ENCODE results near the gene ARMC2. TPM values are rescaled to one million over a fixed set of nuclear protein-coding genes. Genes with fewer than 3 reads are reported as not detected.
A peak's percentile ranks its signal among the peaks of the same experiment; 100 is the strongest.

ARMC2 gene
- 1 to 10 TPM; 7.8 to 8.0 TPM for total RNA-seq
- 10 to 100 TPM; 22.6 to 30.0 (median 27.4) TPM for polyA plus RNA-seq (ENCODE audit: insufficient read length in 6 of 6)
- long read RNA-seq, donor 1, partial matches to known transcripts, result 14 of 14 reads
- long read RNA-seq, donor 1, other reads (novel, unspliced or antisense), result 0 of 14 reads
- long read RNA-seq, donor 2, partial matches to known transcripts, result 17 of 17 reads
- long read RNA-seq, donor 2, other reads (novel, unspliced or antisense), result 0 of 17 reads
- long read RNA-seq, donor 3, result 0 reads
- long read RNA-seq, donor 4, partial matches to known transcripts, result 2 of 4 reads
- long read RNA-seq, donor 4, other reads (novel, unspliced or antisense), result 2 of 4 reads
- long read RNA-seq, donor 5, result 0 reads
- long read RNA-seq, donor 6, result 0 reads
- long read RNA-seq, donor 7, result 0 reads
- long read RNA-seq, donor 8, result 0 reads
- long read RNA-seq, donor 9, result 0 reads
- long read RNA-seq, donor 10, partial matches to known transcripts, result 6 of 10 reads
- long read RNA-seq, donor 10, other reads (novel, unspliced or antisense), result 4 of 10 reads
- long read RNA-seq, donor 11, result 0 reads
- long read RNA-seq, donor 12, result 0 reads

GRCh38 chr6:108848116-108848868, at the start of gene ARMC2:
TSS of gene ARMC2 (plus strand) at chr6:108848422. CDS start at chr6:108854268, 5,846 bp downstream.
- Histone ChIP-seq H3K27ac (peak within 1 kb of the TSS; percentile 75 to 86), H3K4me3 (peak within 1 kb of the TSS; percentile 74 to 93), H3K9me3 (no peaks in the 10 kb centered on the region), H3K27me3 (no peaks in the 10 kb centered on the region), H3K4me1 (peaks cover 8 to 63% of the 10 kb centered on the region in 2 donors), H3K36me3 (no peaks in the 10 kb centered on the region)
- DNase-seq, result peak; percentile 95 to 99 (median 95)
- intact Hi-C loops (cut with DNase I), result no loop called here
- ATAC-seq, result peak; percentile 98
- no peak for TF ChIP-seq CTCF (IDR thresholded peaks at IDR 0.05)

- H3K36me3 ChIP-seq, result no peaks in the 10 kb centered on the region
- DNase-seq, result peak in 2 of 4 donors; percentile 6 to 26
- no peaks in the 10 kb centered on the region for H3K9me3 ChIP-seq
- no peak for TF ChIP-seq CTCF (IDR thresholded peaks at IDR 0.05)
- intact Hi-C loops (cut with DNase I), result no loop called here
- H3K4me1 ChIP-seq, result peaks cover 0 to 21% of the 10 kb centered on the region in 2 donors
- ATAC-seq, result peak; percentile 66
- peak overlapping the region in 1 of 2 donors; percentile 28 for H3K27ac ChIP-seq
- H3K27me3 ChIP-seq, result no peaks in the 10 kb centered on the region
- H3K4me3 ChIP-seq, result no peak overlapping the region
Observed at GRCh38 chr6:108798670-108799353, 49.4 kb upstream of the ARMC2 start.

- H3K27me3 ChIP-seq, result no peaks in the 10 kb centered on the region
- no peak for TF ChIP-seq CTCF (IDR thresholded peaks at IDR 0.05)
- no peak overlapping the region for H3K27ac ChIP-seq
- no peaks in the 10 kb centered on the region for H3K36me3 ChIP-seq
- intact Hi-C loops (cut with DNase I), result no loop called here
- H3K4me3 ChIP-seq, result no peak overlapping the region
- no peaks in the 10 kb centered on the region for H3K9me3 ChIP-seq
- DNase-seq, result no peak
- peaks cover 0 to 21% of the 10 kb centered on the region in 2 donors for H3K4me1 ChIP-seq
- ATAC-seq, result no peak
Observed at GRCh38 chr6:108799354-108799717, 48.9 kb upstream of the ARMC2 start.

- no peak overlapping the region for H3K4me3 ChIP-seq
- H3K4me1 ChIP-seq, result peaks cover 0 to 21% of the 10 kb centered on the region in 2 donors
- ATAC-seq (no peak), DNase-seq (no peak)
- no peaks in the 10 kb centered on the region for H3K27me3 ChIP-seq
- H3K36me3 ChIP-seq, result no peaks in the 10 kb centered on the region
- TF ChIP-seq CTCF (IDR thresholded peaks at IDR 0.05), result no peak
- no peaks in the 10 kb centered on the region for H3K9me3 ChIP-seq
- intact Hi-C loops (cut with DNase I), result no loop called here
- H3K27ac ChIP-seq, result no peak overlapping the region
Observed at GRCh38 chr6:108799791-108800190, 48.4 kb upstream of the ARMC2 start.
